Cardiac fibroblast (primary cell): Measurements from ENCODE around the gene PLEKHA8.

Experiments
- DNase-seq, 2 donors: peaks; one replicate each; pipeline versions ENCODE4 v3.0.0 to v3.0.0-alpha.2; 2010; ENCODE audit warnings: low read depth in 2 of 2
- H3K4me3 ChIP-seq, 2 donors: replicated peaks in 1 of 2; 1 replicate in 1 of 2; 2 replicates in 1 of 2; pipeline ENCODE4 v1.5.1; 2011; ENCODE audit warnings: low read depth in 2 of 2, low read length in 2 of 2, mild to moderate bottlenecking in 2 of 2, moderate library complexity in 1 of 2
- CTCF ChIP-seq: IDR thresholded peaks from one replicate; pipeline ENCODE4 v1.5.1; 2011; ENCODE audit warnings: low read depth, mild to moderate bottlenecking, low read length, inconsistent platforms

Gene PLEKHA8

GRCh38 chr7:30020535-30020934 lies 7.7 kb upstream of the PLEKHA8 start:
- TF ChIP-seq CTCF = no peak
- H3K4me3 ChIP-seq = no peak overlapping the region
- no peak for DNase-seq

- no peak for TF ChIP-seq CTCF
- H3K4me3 ChIP-seq = no peak overlapping the region
- no peak for DNase-seq
Observed at GRCh38 chr7:30022991-30023390, 5.2 kb upstream of the PLEKHA8 start.

GRCh38 chr7:30023524-30023923 lies 4.7 kb upstream of the PLEKHA8 start:
- TF ChIP-seq CTCF = no peak
- no peak for DNase-seq
- H3K4me3 ChIP-seq = no peak overlapping the region

GRCh38 chr7:30026229-30027064 lies 1.8 kb upstream of the PLEKHA8 start, which contains the start of gene FKBP14:
FKBP14 (minus strand) TSS chr7:30026702; CDS start chr7:30026508, 194 bp downstream.
- TF ChIP-seq CTCF = no peak
- DNase-seq = peak; percentile 100

GRCh38 chr7:30027065-30027456 lies 1.2 kb upstream of the PLEKHA8 start:
- peak overlapping the region; percentile 59 to 82 for H3K4me3 ChIP-seq
- no peak for TF ChIP-seq CTCF
- peak; percentile 44 to 68 for DNase-seq

More at GRCh38 chr7:30026229-30027064, 1.8 kb upstream of the PLEKHA8 start, which contains the start of gene FKBP14:
- peak within 1 kb of the TSS; percentile 59 to 82 for H3K4me3 ChIP-seq

GRCh38 chr7:30027740-30028215 lies 434 bp upstream of the PLEKHA8 start:
- peak overlapping the region; percentile 81 to 82 for H3K4me3 ChIP-seq
- no peak for TF ChIP-seq CTCF
- no peak for DNase-seq
